Dermis microvascular lymphatic vessel endothelial cell (primary cell): Measurements from ENCODE around the gene MVP. TPM values are rescaled to one million over a fixed set of nuclear protein-coding genes. Genes with fewer than 3 reads are reported as not detected.

Source experiments
- DNase-seq, 2 donors: peaks; one replicate each; pipeline versions ENCODE4 v3.0.0 to v3.0.0-alpha.2; 2010; ENCODE audit warnings: low read depth in 2 of 2
- total RNA-seq: library from RNA; depleted of rRNA; stranded (reverse); fragments of >200 nt; gene quantifications from 2 replicates; pipeline ENCODE4 v1.2.1, GENCODE V29; 2014

MVP gene
- total RNA-seq, 1 donor from 2014 or later = 141 TPM

GRCh38 chr16:29804455-29805231, 15.6 kb upstream of the MVP start:
- peak in 1 of 2 donors; percentile 26 for DNase-seq

- peak; percentile 92 to 98 for DNase-seq
Observed at GRCh38 chr16:29805232-29806098, 14.8 kb upstream of the MVP start.

GRCh38 chr16:29806099-29806579, 14.1 kb upstream of the MVP start, which contains the start of gene MAZ:
MAZ (plus strand) TSS chr16:29806529; CDS start chr16:29806702, 173 bp downstream.
- no peak for DNase-seq

GRCh38 chr16:29806641-29807425, 13.4 kb upstream of the MVP start:
- DNase-seq = peak in 1 of 2 donors; percentile 33

GRCh38 chr16:29807426-29808218, 12.6 kb upstream of the MVP start:
- peak; percentile 84 to 93 for DNase-seq

- no peak for DNase-seq
Observed at GRCh38 chr16:29808219-29808900, 11.9 kb upstream of the MVP start.

GRCh38 chr16:29809031-29809747, 11.1 kb upstream of the MVP start:
- no peak for DNase-seq

- DNase-seq = no peak
Observed at GRCh38 chr16:29809850-29810698, 10.2 kb upstream of the MVP start.

- DNase-seq = no peak
Observed at GRCh38 chr16:29810699-29811169, 9.5 kb upstream of the MVP start.

- DNase-seq = peak in 1 of 2 donors; percentile 95
Observed at GRCh38 chr16:29811170-29811895, 8.9 kb upstream of the MVP start.

- DNase-seq = peak in 1 of 2 donors; percentile 48
Observed at GRCh38 chr16:29811896-29812665, 8.2 kb upstream of the MVP start, which contains the start of gene PRRT2. PRRT2 (plus strand) TSS chr16:29812193; CDS start chr16:29813055, 862 bp downstream.

GRCh38 chr16:29812754-29813643, 7.3 kb upstream of the MVP start:
- no peak for DNase-seq

- DNase-seq = no peak
Observed at GRCh38 chr16:29813644-29814562, 6.4 kb upstream of the MVP start.

- DNase-seq = no peak
Observed at GRCh38 chr16:29814592-29814991, 5.7 kb upstream of the MVP start.
